HG03097 (cell line): ENCODE measurements around the gene TEKTIP1.
"Not testable (repeated sequence)": the region's sequence is repeated elsewhere in the genome, so short reads cannot be mapped to it uniquely, and the experiment has no call there.

Experiments
- ATAC-seq: cut with Tn5 transposase; IDR thresholded peaks from one replicate; pipeline ENCODE4 v1.9.1; 2021; ENCODE audit not compliant: unreplicated experiment, low FRiP score

The TEKTIP1 gene

GRCh38 chr19:3522421-3523360 is 16.3 kb upstream of the TEKTIP1 start:
- ATAC-seq = no peak

GRCh38 chr19:3523361-3524077 is 15.5 kb upstream of the TEKTIP1 start:
- no peak for ATAC-seq

- ATAC-seq = no peak
Observed at GRCh38 chr19:3524078-3524842, 14.7 kb upstream of the TEKTIP1 start.

- no peak for ATAC-seq
Observed at GRCh38 chr19:3524904-3525451, 14.0 kb upstream of the TEKTIP1 start.

GRCh38 chr19:3526507-3527237 is 12.3 kb upstream of the TEKTIP1 start:
- ATAC-seq = no peak

GRCh38 chr19:3527238-3527910 is 11.6 kb upstream of the TEKTIP1 start:
- ATAC-seq = no peak

GRCh38 chr19:3528080-3528479 is 10.9 kb upstream of the TEKTIP1 start:
- no peak for ATAC-seq

GRCh38 chr19:3528539-3529211 is 10.3 kb upstream of the TEKTIP1 start:
- no peak for ATAC-seq

- not testable (repeated sequence) for ATAC-seq
Observed at GRCh38 chr19:3529299-3529698, 9.7 kb upstream of the TEKTIP1 start.

- ATAC-seq = no peak
Observed at GRCh38 chr19:3530389-3530788, 8.6 kb upstream of the TEKTIP1 start.

- no peak for ATAC-seq
Observed at GRCh38 chr19:3531716-3532115, 7.3 kb upstream of the TEKTIP1 start.

- no peak for ATAC-seq
Observed at GRCh38 chr19:3532154-3532786, 6.7 kb upstream of the TEKTIP1 start.

- no peak for ATAC-seq
Observed at GRCh38 chr19:3533033-3533432, 5.9 kb upstream of the TEKTIP1 start.

- no peak for ATAC-seq
Observed at GRCh38 chr19:3533563-3534216, 5.3 kb upstream of the TEKTIP1 start.

- no peak for ATAC-seq
Observed at GRCh38 chr19:3534375-3535234, 4.4 kb upstream of the TEKTIP1 start.

GRCh38 chr19:3535235-3535535 is 3.8 kb upstream of the TEKTIP1 start:
- ATAC-seq = no peak

GRCh38 chr19:3535563-3535965 is 3.4 kb upstream of the TEKTIP1 start:
- ATAC-seq = no peak
